ENCODE measurements around the gene C10orf90.

The C10orf90 gene

DNA sequence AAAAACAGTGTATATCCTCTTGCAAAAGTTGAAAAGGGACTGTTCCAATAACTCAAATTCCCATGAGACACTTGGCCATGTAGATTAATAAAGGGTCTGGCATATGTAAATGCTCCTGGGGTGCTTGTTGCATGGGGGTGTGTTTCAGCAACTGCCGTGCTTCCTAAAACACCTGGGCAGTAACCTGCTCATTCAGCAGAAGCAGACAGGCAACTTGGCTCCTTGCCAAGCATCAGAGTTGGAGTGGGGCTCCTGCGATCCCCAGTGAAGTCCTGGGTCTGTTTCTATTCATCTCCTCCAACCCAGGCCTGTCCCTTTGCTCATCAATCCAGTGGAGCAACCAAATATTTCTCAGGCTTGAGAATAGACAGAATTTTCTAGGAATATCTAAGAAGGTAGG is 240.0 kb downstream of the C10orf90 start:
- DNase-seq, result no peak

DNA sequence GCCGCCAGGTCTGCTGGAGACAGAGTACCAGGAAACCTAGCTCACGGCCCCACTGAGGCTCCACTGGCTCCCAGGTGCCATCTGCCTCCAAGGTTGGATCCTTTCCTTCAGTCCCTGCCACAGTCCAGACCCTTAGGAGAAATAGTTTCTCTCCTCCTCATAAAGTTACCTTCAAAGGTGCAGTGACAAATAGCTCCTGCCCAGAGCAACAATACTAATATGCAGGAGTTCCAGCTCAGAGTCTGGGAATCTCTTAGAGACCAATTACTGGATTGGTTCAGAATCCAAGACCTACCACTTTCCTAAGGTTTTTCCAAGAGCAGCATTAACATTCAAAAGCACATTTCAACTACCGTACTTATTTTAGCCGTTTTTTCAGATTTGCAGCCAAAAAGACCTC is 241.2 kb downstream of the C10orf90 start:
- DNase-seq, result no peak

DNA sequence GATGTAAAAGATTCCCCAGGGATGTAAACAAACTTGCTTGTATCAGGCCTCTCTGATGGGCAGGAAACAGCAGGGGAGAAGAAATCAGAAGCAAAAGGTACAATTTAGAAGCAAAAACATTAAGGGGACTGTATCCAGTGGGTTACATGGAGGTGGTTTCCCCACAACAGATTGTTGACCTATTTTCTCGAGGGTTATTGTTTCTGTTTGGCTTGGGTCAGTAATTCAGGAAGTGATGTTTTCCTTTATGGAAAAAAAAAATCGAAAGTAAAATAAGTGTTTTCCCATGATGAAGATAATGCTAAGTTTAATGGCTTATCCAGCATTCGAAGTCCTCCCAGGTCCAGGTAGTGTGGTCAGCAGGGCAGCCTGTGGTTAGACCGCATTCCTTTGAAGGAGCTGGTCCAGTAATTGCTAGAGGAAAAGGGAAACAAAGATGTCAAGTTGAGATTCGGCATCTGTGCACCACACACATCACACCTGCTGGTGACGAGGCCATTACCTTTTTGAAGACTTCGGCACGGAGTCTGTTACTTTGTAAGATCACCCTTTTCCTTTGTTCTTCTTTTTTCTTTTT is 244.9 kb downstream of the C10orf90 start:
- no peak for DNase-seq

DNA sequence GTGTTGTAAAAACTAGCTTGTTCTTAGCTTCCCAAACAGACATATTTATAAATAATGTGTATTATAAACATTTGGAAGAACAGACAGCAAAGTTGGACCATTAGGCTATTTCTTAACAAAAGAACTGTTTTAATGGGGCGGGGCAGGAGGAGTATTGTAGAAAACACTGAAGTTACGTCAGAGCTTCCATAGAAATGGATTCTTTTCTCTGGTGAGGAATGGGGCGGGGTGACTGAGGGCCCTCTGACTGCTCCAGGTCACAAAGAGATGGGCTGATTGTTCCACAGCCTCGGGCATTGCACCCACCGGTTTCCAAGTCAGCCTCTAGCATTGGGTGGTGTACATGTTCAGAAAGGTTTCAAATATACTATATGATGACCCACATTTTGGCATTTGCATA is 245.5 kb downstream of the C10orf90 start:
- no peak for DNase-seq

DNA sequence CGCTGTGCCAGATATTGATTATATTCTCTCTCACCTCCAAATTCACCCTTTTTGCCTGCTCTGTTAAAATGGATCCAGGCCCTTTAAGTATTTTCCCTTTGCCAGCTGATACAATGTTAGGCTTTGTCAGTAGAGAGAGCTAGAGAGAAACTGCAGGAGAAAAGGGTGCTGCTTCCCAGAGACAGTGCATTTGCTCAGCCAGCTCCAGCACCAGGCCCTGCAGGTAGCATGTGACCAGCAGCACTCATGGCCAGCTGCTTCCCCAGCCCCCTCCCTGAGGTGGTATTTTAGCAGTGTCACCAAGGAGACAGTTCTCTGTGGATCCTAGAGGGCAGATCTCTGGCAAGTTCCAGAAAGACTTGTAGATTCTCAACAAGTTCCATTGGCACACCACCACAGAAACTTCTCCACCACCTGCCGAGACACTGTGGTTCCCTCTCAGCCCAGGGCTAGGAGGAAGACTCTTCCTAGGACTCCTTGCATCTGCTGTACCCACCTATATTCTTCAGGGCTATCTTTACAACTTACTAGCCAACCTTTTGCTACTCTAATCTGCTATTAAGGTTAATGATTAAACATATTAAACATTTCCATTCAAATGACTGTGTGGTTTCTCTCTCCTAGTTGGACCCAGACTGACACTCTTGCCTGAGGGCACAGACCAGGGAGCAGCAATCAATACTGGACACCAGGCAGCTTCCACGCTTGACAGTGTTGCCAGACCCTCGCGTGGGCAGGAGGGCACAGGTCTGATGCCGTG is 246.6 kb downstream of the C10orf90 start:
- DNase-seq, result no peak

DNA sequence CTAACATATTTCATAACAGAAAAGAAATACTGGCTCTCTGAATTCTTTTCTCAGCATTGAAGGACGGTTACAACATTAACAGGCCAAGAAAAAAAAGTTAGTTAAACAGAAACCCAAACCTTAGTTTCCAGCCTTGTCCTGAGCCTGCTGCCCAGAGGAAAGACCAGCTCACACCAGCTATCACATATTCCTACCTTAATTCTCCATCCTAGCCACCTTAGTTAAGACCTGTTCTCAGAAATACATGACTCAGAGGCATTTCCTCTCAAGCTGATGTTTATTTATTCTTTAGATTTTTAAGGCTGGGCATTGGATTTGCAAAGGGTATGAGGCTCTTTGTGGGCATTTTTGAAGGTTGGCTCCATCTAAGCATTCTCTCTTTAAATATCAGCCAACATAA is 247.9 kb downstream of the C10orf90 start:
- DNase-seq, result no peak

DNA sequence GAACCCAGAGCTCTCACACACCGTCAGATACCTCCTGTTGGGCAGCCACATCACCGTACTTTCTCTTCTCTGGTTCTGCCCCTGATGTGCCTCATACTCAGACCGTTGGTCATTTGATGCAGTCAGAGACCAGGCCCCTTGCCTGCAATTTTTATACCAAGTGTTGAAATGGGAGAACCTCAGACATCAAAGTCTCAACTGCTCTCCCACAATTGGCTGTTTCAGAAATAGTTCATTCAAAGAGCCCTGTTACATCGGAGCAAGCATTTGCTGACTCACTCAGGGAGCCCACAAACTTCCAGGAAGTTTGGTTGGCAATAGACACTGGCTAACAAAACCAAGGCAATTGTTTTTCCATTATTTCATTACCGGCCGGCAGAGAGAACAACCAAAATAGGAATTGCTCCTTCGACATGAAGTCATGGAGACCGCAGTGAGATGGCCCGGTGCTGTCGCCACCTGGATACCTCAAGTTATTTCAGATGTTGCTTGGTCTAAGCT is 248.7 kb downstream of the C10orf90 start:
- peak in 5 of 56 donors; percentile 2 to 57 (median 21) for DNase-seq

DNA sequence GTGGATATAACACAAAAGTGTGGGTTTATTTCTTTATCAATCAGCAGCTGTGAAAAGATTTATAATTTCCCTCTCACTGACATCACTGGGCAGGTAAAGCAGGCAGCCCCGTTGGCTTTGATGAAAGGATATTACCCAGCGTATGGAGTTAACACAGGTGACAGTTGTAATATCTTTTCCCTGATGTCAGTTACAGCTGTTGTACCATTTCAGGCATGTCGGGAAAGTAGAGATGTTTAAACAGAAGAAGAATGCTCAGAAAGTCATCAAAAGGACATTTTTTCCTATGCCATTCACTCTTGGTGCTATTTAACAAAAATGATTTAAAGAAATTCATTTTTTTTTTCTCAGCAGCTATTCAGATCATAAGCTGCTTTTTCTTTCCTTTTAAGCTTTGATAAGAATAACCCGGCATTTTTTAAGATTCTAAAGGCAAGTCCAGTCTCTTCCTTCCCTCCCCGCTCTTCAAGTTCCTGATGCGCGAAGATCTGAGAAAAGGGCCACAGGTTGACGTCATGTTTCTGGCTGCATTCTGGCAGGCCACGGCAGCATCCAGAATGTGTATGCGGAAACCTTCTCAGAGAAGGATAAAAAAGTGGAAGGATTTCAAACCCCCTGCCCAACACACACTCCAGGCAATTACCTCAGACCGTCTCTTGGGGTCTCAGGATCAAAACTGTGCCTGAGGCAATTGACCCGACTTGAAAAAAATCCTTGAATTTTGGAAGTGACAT is 249.8 kb downstream of the C10orf90 start:
- no peak for DNase-seq

DNA sequence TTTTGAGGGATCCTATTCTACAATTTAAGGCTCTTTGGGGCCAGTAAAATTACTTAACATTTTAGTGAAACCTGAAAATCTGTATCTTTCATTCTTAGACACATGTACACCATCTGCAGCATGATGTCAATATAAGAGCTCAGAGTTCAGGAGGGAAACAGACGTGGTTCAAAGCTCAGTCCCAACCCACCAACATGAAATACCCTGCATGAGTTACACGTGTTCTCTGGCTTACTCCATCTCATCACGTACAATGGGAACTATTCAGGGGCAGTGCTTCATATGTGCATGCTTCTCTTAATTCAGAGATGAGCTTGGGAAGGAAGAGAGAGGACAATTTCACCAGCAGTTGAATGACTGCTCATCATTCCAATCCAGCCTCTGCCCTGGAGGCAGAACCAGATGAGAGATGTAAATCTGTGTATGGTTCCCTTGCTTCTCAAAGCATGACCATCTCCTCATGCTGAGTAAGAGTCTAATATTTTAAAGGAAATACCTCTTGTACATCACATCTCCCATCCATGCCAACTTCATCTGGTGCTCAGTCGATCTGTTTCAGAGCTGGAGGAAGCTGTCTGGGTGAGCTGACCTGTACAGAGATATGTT is 253.2 kb downstream of the C10orf90 start:
- no peak for DNase-seq

DNA sequence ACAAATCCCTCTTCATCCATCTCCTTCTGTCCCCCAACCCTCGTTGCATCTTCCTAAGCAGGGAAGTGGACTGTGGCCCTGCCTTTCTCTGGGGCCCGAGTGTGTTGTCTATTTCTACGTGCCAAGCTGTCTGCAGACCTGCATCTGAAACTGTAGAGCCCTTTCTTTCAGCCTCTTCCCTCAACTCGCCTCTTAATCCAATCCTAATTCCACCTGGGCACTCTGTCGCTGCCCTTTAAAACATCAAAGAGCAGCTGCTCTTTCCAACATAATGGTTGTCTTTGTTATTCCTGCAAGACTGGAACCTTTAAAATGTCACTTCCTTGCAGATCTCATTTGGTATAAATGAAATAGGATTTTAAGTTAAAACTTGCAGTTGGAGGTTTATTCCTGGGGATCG is 260.7 kb downstream of the C10orf90 start:
- DNase-seq, result no peak

DNA sequence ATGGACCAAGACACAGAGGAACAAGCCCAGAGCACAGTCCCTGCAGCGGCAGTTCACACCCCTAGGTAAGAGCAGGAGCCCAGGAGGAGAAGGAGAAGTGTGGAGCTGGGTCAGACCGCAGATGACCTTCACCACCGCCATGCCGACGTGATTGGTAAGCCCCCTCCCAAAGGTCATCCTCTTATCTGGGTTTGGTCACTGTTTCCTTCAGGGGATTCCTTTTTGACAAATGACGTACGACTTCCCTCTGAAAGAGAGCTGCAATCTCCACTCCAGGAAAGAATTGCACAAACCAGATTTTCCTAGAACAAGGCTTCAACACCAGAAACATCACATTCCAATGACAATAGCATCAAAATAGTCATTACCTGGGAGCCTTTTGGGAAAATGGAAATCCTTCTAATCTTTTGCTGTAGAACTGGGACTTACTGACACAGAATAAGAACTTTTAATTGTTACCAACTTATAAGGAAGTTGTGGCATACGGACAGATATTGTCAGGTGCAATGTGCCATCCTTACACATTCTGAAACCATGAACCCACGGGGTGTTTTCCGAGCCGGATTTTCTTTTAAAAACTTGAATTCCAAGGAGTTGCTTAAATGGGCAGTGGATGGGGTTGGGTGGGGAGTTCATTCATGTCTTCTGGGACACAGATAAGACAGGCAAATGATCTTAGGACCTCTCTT is 261.4 kb downstream of the C10orf90 start:
- DNase-seq, result no peak

DNA sequence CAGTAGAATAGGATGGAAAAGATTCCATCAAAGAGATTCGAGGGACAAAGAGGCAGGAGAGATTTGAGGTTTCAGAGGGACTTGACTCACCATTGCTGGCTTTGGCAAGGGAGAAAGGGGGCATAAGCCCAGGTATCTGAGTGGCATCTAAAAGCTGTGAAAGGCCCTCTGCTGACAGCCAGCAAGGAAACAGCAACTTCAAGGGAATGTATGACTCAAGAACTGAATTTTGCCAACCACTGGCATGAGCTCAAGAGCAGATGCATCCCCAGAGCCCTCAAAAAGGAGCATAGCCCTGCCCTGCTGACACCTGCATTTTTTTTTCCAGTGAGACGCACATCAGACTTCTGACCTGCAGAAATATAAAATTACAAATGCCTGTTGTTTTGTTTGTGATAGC is 262.7 kb downstream of the C10orf90 start:
- no peak for DNase-seq

DNA sequence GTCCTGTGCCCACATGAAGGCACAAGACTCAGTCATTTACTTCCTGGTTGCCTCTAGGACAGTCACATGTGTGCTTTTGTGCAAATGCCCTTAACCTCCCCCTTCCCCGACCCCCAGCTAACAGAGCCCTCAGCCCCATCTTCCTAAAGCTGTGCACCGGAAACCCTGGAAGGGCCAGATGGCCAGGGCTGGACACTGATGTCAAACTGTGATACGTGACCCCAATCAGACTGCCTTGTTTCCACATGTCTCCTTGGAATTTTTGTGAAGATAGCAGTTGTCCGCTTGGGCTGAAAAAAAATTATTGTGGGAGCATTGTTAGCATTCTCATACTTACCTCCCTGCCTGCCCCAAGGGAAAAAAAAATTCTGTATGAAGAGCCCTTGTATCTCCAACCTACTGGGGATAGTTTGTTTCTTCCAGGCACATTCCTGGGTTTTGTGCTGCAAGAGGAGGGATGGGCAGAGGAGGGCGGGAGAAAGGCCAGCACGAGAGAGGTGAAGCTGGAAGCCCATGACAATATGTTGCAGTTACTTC is 265.2 kb downstream of the C10orf90 start:
- no peak for DNase-seq

DNA sequence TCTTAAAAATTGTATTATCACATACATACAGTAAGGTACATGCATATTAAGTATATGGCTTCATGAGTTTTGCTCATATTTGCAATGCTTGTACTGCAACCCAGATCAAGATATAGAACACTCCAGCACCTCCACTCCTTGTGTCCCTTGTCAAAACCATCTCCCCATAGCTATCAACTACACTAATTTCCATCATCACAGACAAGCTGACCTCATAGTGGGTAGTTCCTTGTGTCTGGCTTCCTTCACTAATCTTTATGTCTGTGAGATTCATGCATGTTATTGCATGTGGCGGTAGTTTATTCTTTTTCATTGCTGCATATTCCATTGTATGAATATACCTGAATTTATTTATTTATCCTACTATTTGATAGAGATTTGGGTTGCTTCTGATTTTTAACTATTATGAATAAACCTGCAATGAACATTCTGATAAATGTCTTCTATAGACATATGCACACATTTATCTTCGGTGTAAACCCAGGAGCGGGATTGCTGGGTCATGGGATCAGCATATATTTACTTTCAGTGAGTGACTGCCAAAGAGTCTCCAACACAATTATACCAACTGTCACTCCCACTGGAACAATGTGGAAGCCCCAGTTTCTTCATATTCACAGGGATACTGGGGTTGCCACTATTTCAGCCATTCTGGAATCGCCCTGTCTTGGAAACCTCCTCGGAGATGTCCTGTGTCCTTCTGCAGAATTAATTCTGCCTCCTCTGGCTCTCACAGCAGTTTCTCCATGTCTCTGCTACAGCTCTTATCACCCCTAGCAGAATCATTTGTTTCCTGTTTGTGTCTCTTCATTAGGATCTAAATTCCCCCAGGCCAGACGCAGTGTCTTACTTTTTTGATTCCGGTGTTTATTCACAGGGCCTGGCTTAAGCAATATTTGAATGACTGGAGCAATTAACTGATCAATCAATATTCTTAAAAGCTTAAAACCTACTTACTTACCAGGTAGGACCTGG is 267.5 kb downstream of the C10orf90 start:
- no peak for DNase-seq

DNA sequence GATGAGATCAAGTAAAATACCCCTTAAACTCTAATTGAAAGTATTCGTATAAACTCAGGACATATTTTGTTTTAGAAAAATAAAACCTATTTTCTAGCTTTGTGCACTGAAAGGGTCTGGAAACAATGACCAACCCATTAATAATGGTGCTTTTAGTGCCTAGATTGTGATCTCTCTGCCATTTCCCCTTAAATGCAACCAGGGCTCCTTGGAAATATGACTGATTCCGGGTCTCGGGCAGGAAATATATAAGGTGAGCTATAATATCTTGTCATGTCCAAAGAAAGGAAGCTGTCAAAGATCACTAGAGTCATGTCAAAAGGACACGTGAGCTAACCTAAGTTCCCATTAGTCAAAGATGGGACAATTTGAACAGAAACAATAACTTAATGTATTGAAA is 269.9 kb downstream of the C10orf90 start:
- no peak for DNase-seq

DNA sequence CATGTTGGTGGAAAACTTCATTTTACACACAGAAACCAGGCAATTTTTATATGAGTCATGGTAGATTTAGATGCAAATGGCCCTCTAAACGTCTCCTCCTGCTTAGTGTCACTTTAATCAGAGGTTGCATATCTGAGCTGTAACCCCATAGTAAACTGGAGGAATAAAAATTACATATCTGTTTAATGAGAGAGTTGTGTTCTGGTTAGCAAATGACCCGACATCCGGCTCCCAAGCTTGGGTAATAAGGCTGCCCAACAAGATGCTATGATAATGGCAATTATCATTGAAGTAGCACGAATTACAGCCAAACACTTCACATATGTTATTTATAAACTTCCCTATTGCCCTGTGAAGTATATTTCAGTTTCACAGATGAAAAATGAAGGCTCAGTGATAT is 271.6 kb downstream of the C10orf90 start:
- no peak for DNase-seq

DNA sequence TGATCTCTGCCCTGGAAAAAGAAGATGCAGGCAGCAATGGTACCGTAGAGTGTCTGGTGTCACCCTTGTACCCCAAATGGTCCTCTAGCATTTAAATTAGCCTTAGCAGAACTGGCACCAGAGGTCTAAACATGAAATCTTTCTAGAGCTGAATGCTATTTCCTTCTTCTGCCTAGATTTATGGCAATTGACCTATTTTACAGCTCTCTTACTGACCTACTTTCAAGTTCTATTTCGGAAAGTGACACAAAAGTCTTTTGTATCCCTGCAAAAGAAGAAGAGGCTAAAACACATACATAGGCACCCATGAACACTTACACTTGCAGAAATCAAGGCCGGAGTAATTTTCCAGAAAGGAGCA is 272.1 kb downstream of the C10orf90 start:
- DNase-seq, result no peak

DNA sequence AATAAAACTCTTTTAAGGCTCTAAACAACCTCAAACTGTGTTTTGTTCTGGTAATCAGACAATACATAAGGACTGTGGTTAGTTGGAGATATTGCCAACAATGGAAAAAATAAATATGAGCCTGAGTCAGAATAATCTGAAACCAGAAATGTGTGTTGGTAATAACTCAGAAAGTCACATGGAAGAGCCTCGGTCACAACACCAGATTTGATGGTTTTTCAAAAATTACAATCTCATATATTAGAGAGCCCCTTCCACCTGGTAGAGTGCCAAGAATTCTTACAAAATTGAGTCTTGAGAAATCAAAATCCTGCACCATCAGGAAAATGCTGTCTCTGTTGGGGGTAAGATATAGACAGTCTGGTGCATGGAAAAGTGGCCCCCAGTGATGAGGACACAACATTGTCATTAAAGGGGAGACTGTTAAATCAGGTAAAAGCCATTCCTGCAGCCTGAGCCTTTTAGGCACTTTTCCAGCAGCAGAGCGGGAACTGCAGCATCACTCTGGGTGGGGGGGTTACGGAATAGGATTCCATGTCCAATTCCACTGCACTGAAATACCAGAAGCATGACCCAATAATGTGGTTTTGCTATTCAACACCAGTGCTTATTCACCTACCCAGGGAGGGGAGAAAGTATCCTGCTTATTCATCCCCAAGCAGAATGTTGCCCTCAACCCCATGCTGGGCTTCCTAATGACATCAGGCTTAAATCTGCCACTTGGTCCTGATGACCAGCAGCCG is 272.7 kb downstream of the C10orf90 start:
- DNase-seq, result peak in 1 of 56 donors; percentile 32

DNA sequence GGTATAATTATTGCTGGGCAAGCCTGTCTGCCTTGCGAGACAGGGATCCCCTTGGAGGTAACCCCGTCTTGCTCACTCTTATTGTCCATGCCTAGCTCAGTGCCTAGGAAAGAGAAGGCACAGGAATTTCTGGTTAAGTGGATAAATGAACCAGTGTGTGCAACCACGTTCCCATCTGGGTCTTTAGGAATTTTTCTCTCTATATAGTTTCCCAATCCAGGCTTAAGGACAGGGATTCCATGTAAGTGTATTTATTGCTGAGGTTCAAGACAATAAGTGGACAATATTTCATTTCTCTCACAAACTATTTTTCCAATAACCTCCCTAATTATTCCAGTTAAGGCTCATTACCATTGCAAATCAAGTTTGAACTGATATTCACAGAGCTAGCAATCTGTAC is 273.3 kb downstream of the C10orf90 start:
- no peak for DNase-seq
